Right cardiac atrium (tissue), 5 donors: Measurements from ENCODE around the gene RCOR2. TPM values are rescaled to one million over a fixed set of nuclear protein-coding genes. Genes with fewer than 3 reads are reported as not detected.

ENCODE experiments used
- ATAC-seq, 2 donors: fragments of 200-7000 bp; cut with Tn5 transposase; one replicate each; pipeline versions ENCODE4 v1.8.0 to v1.9.1; 2020; ENCODE audit warnings: moderate library complexity in 2 of 2, mild to moderate bottlenecking in 1 of 2
- DNase-seq, 3 donors: peaks; one replicate each; pipeline ENCODE4 v3.0.0-alpha.2; 2020
- H3K27ac ChIP-seq: one replicate; pipeline ENCODE4 v1.5.1; 2013; ENCODE audit warnings: mild to moderate bottlenecking, low read length, control low read depth, moderate library complexity
- H3K27me3 ChIP-seq: one replicate; pipeline ENCODE4 v1.6.1; 2013; ENCODE audit not compliant: control insufficient read depth, insufficient read depth
- H3K4me1 ChIP-seq: one replicate; pipeline ENCODE4 v1.6.1; 2013; ENCODE audit warnings: low read length; ENCODE audit not compliant: control insufficient read depth, insufficient read depth
- H3K4me3 ChIP-seq: one replicate; pipeline ENCODE4 v1.5.1; 2013; ENCODE audit warnings: low read length, control low read depth
- H3K9me3 ChIP-seq: one replicate; pipeline ENCODE4 v1.6.1; 2013; ENCODE audit warnings: low read length; ENCODE audit not compliant: control insufficient read depth
- WGBS: extraction: QIAGEN DNeasy Blood & Tissue Kit; methylation state at CpG from one replicate; pipeline ENCODE4 v1.1.7; 2013; 5-methylcytosine and 5-hydroxymethylcytosine counted together
- intact Hi-C, 4 donors: fragments of 100-400 bp; cut with DNase I; formaldehyde crosslinking; loops; one replicate each; pipeline versions ENCODE4 v1.11.0 to v1.14.0; 2022 to 2023
- polyA plus RNA-seq: library from polyadenylated mRNA; stranded (reverse); fragments of 200-250 nt; gene quantifications from one replicate; pipeline ENCODE4 v1.2.3, GENCODE V29; 2013
- total RNA-seq, 4 donors: library from RNA; stranded (reverse); fragmentation: NEBNext Ultra II Directional; extraction: Animal tissue kit (Norgen Biotek cat#: 25700); gene quantifications; one replicate each; pipeline ENCODE4 v1.2.1, GENCODE V29; 2021
- donor health status: healthy with polysubstance abuse.
- donor health status: DM: no; HTN: yes; CAD: no.
- donor health status: DM: no; HTN: no; CAD: no.
- donor health status: DM: no; HTN: yes; CAD: no; lungs with severe emphysema.
- donor health status: DM: yes; HTN: yes; CAD: no.

The RCOR2 gene
- total and polyA plus RNA-seq, 5 donors = 1.6 to 10.1 (median 7.5) TPM

- no peak overlapping the region for H3K4me3 ChIP-seq
- no peaks in the 10 kb centered on the region for H3K27me3 ChIP-seq
- intact Hi-C loops = loop anchor here in 1 of 4 donors (10.0 kb wide), 1 partner anchor 178 kb away; the partner anchor contains the start of gene ZFTA
- no peak for ATAC-seq
- peak in 1 of 3 donors; percentile 23 for DNase-seq
- WGBS = 90% methylated on average over 3 of the region's 3 CpGs
- H3K27ac ChIP-seq = no peak overlapping the region
- no peaks in the 10 kb centered on the region for H3K9me3 ChIP-seq
- H3K4me1 ChIP-seq = no peaks in the 10 kb centered on the region
Measured at GRCh38 chr11:63942803-63943202, 25.8 kb upstream of the RCOR2 start.

DNA sequence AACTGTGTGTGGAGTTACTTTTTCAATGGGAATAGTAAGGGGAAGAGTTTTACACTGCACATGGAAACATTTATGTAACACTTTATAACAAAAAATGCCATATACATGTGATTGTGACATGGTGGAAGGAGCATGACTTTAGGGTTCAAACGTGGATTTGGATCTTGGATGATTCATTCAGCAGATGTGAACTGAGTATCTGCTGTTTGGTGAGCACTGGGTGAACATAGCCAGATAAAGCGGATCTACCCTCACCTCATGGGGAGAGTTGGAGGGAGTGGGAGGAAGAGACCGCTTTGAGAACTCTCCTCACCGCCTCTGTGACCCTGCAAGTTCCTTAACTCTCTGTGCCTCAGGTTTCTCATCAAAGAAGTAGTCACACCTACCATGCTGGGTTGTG lies 24.9 kb upstream of the RCOR2 start:
- Histone ChIP-seq H3K4me3 (no peak overlapping the region), H3K27me3 (no peaks in the 10 kb centered on the region), H3K27ac (no peak overlapping the region), H3K4me1 (no peaks in the 10 kb centered on the region), H3K9me3 (no peaks in the 10 kb centered on the region)
- intact Hi-C loops = loop anchor here in 1 of 4 donors (10.0 kb wide), 1 partner anchor 177 kb away; the partner anchor contains the start of gene ZFTA
- DNase-seq (no peak), ATAC-seq (no peak)
- WGBS = 82% methylated on average over 4 of the region's 4 CpGs

DNA sequence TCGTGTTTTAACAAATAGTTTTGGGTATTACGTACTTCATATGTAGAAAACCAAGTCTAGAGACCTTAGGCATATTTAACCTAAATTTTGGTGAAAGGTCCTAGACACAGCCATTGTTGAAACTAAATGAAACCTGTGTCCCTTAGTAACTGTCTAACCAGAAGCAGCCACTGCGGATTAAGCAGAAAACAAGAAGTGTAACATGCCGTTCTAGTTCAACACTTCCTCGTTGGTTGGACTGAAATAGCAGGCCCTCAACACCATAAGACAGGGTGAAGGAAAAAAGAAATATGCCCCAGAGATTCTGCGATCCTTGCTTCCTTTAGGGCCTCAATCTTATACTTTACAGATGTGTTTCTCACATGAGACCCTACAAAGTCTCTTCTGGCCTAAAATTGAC lies 23.8 kb upstream of the RCOR2 start:
- no peak for ATAC-seq
- Histone ChIP-seq H3K4me1 (no peaks in the 10 kb centered on the region), H3K27me3 (no peaks in the 10 kb centered on the region), H3K9me3 (no peaks in the 10 kb centered on the region), H3K27ac (no peak overlapping the region), H3K4me3 (no peak overlapping the region)
- 65% methylated on average over 6 of the region's 6 CpGs for WGBS
- no peak for DNase-seq
- intact Hi-C loops = loop anchor here in 1 of 4 donors (10.0 kb wide), 1 partner anchor 176 kb away; the partner anchor contains the start of gene ZFTA

GRCh38 chr11:63939397-63939891 lies 22.5 kb upstream of the RCOR2 start:
- ATAC-seq (peak in 1 of 2 donors; percentile 1), DNase-seq (peak in 1 of 3 donors; percentile 49)
- Histone ChIP-seq H3K9me3 (no peaks in the 10 kb centered on the region), H3K4me1 (no peaks in the 10 kb centered on the region), H3K27me3 (no peaks in the 10 kb centered on the region), H3K4me3 (peak overlapping the region; percentile 82), H3K27ac (peak overlapping the region; percentile 74)
- intact Hi-C loops = no loop called here
- WGBS = 4% methylated on average over 26 of the region's 26 CpGs

- H3K4me3 ChIP-seq = peak within 1 kb of the TSS; percentile 82
- H3K27me3 ChIP-seq = no peaks in the 10 kb centered on the region
- intact Hi-C loops = no loop called here
- no peaks in the 10 kb centered on the region for H3K9me3 ChIP-seq
- under 1% methylated on average over 83 of the region's 92 CpGs for WGBS
- peak within 1 kb of the TSS; percentile 74 for H3K27ac ChIP-seq
- DNase-seq = peak; percentile 92 to 96 (median 96)
- H3K4me1 ChIP-seq = no peaks in the 10 kb centered on the region
- ATAC-seq = peak; percentile 96 to 97
Measured at GRCh38 chr11:63938479-63939396, 21.8 kb upstream of the RCOR2 start, which contains the start of gene NAA40. Gene NAA40 (plus strand): TSS chr11:63939002. CDS start chr11:63939097, 95 bp downstream.

- peak overlapping the region; percentile 54 for H3K27ac ChIP-seq
- ATAC-seq (peak; percentile 6 to 28), DNase-seq (peak in 2 of 3 donors; percentile 52 to 62)
- H3K9me3 ChIP-seq = no peaks in the 10 kb centered on the region
- WGBS = 26% methylated on average over 30 of the region's 30 CpGs
- H3K4me1 ChIP-seq = no peaks in the 10 kb centered on the region
- no peaks in the 10 kb centered on the region for H3K27me3 ChIP-seq
- intact Hi-C loops = no loop called here
- peak overlapping the region; percentile 82 for H3K4me3 ChIP-seq
Measured at GRCh38 chr11:63937713-63938478, 20.9 kb upstream of the RCOR2 start.

- Histone ChIP-seq H3K27ac (no peak overlapping the region), H3K4me1 (no peaks in the 10 kb centered on the region), H3K27me3 (no peaks in the 10 kb centered on the region), H3K9me3 (no peaks in the 10 kb centered on the region), H3K4me3 (no peak overlapping the region)
- intact Hi-C loops = no loop called here
- WGBS = 53% methylated on average over 1 of the region's 1 CpG
- ATAC-seq = no peak
- no peak for DNase-seq
Measured at GRCh38 chr11:63933459-63933858, 16.5 kb upstream of the RCOR2 start.

DNA sequence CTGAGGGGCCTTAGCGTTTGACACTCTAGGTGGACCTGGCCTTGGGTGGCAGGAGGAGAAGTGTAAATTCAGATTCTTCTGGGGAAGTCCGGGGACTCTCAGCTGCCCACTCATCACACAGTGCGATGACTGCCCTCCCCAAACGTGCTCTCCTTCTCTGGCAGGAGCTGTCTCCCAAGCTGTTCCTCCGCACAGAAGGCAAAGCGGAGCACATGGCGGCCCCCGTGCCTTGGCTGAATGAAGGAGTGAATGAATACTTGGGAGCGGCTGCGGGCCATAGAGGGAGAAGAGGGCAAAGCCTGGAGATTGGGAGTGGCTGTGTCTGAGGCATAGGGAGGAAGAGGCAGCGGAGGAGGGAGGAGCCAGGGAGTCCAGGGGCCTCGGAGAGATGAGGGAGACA lies 14.9 kb upstream of the RCOR2 start:
- H3K4me1 ChIP-seq = no peaks in the 10 kb centered on the region
- H3K27ac ChIP-seq = no peak overlapping the region
- H3K27me3 ChIP-seq = no peaks in the 10 kb centered on the region
- intact Hi-C loops = no loop called here
- H3K4me3 ChIP-seq = no peak overlapping the region
- DNase-seq = peak in 1 of 3 donors; percentile 44
- ATAC-seq = no peak
- no peaks in the 10 kb centered on the region for H3K9me3 ChIP-seq
- WGBS = 80% methylated on average over 12 of the region's 12 CpGs

DNA sequence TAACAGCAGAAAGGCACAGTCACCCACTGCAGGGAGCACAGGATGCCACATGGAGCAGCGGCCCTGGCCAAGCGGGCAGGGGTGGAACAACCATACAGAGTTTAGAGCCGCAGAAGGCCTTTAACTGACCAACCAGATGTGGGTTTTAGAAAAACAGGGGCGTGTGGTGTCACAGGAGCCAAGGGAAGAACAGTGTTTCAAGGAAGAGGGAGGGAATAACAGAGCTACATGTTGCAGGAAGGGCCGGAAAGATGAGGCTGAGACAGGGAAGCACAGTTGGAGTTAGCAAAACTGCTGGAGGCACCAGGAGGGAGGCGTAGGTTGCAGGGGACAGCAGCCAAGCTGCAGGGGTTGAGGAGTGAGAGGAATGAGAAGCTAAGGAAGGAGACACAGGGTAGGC lies 14.1 kb upstream of the RCOR2 start:
- WGBS = 68% methylated on average over 6 of the region's 6 CpGs
- no peak overlapping the region for H3K4me3 ChIP-seq
- intact Hi-C loops = no loop called here
- DNase-seq (no peak), ATAC-seq (no peak)
- no peak overlapping the region for H3K27ac ChIP-seq
- no peaks in the 10 kb centered on the region for H3K4me1 ChIP-seq
- H3K27me3 ChIP-seq = no peaks in the 10 kb centered on the region
- no peaks in the 10 kb centered on the region for H3K9me3 ChIP-seq

DNA sequence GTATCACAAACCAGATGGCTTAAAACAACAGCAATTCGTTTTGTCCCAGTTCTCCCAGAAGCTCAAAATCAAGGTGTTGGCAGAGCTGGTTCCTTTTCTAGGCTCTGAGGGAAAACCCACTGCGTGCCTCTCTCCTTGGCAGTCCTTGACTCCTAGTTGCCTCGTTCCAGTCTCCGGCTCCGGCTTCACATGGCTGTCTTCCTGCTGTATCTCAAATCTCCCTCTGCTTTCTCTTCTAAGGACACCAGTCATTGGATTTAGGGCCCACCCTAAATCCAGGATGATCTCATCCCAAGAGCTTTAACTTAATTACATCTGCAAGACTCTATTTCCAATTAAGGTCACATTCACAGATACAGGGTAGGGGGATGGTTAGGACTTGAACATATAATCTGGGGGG lies 12.7 kb upstream of the RCOR2 start:
- H3K4me1 ChIP-seq = no peaks in the 10 kb centered on the region
- H3K27me3 ChIP-seq = no peaks in the 10 kb centered on the region
- ATAC-seq (no peak), DNase-seq (no peak)
- intact Hi-C loops = no loop called here
- H3K9me3 ChIP-seq = no peaks in the 10 kb centered on the region
- WGBS = 83% methylated on average over 5 of the region's 5 CpGs
- H3K27ac ChIP-seq = no peak overlapping the region
- H3K4me3 ChIP-seq = no peak overlapping the region

GRCh38 chr11:63923319-63923718 lies 6.4 kb upstream of the RCOR2 start:
- DNase-seq = no peak
- 41% methylated on average over 4 of the region's 4 CpGs for WGBS
- no peaks in the 10 kb centered on the region for H3K9me3 ChIP-seq
- H3K4me1 ChIP-seq = peaks cover 4% of the 10 kb centered on the region
- no peaks in the 10 kb centered on the region for H3K27me3 ChIP-seq
- intact Hi-C loops = no loop called here
- ATAC-seq = no peak
- H3K4me3 ChIP-seq = no peak overlapping the region
- no peak overlapping the region for H3K27ac ChIP-seq
